Purkinje cell (primary cell): ENCODE results near the gene OR2C1. TPM values are rescaled to one million over a fixed set of nuclear protein-coding genes. Genes with fewer than 3 reads are reported as not detected.

ENCODE experiments used
- polyA plus RNA-seq: library from polyadenylated mRNA; unstranded; fragments of >200 nt; fragmentation: Nextera tagmentation; gene quantifications from 2 replicates; pipeline ENCODE4 v1.2.1, GENCODE V29; 2014

OR2C1 gene
- not detected in 2 replicates for polyA plus RNA-seq

DNA sequence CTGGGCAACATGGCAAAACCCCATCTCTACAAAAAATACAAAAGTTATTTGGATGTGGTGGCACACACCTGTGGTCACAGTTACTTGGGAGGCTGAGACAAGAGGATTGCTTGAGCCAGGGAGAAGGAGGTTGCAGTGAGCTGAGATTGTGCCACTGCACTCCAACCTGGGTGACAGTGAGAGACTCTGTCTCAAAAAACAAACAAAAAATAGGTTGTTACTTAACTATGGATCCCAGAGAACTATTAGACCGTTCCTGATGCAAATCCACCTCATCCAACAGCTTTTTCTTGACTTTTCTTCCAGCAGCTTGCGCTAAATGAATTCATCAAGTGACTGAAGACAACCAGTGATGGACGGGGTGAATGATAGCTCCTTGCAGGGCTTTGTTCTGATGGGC, at the start of gene OR2C1:
TSS of gene OR2C1 (plus strand) at position 301 of the 400 bp plus-strand sequence. CDS start at position 353, 52 bp downstream.

GRCh38 chr16:3400779-3401688, 45.3 kb downstream of the OR2C1 start, which contains the start of the genes ZNF174 and ZSCAN32:
Gene ZNF174 (plus strand): TSS chr16:3401215. CDS start chr16:3402005, 790 bp downstream.
Gene ZSCAN32 (minus strand): TSS chr16:3401004. CDS start chr16:3397557, 3,447 bp downstream.

Other genes with a start within 250 kb of the OR2C1 start
- gene ZNF205, start 243.3 kb upstream of the OR2C1 start, polyA plus RNA-seq: not detected in 2 replicates
- gene ZNF213, start 220.9 kb upstream of the OR2C1 start, polyA plus RNA-seq: 1.9 and 3.4 TPM in 2 replicates
- 0.27 TPM in 1 of 2 replicates, not detected in the other for gene OR1F1, start 167.7 kb upstream of the OR2C1 start, polyA plus RNA-seq
- gene ZNF200, start 120.7 kb upstream of the OR2C1 start, polyA plus RNA-seq: 3.0 and 4.7 TPM in 2 replicates
- gene MEFV, start 99.3 kb upstream of the OR2C1 start, polyA plus RNA-seq: not detected in 2 replicates
- 3.5 and 4.0 TPM in 2 replicates for gene ZNF263, start 72.4 kb upstream of the OR2C1 start, polyA plus RNA-seq
- gene TIGD7, start 50.5 kb upstream of the OR2C1 start, polyA plus RNA-seq: 4.2 and 4.3 TPM in 2 replicates
- 10.0 and 19.0 TPM in 2 replicates for gene ZNF75A, start 50.4 kb upstream of the OR2C1 start, polyA plus RNA-seq
- 5.8 and 6.4 TPM in 2 replicates for gene ZSCAN32, start 45.1 kb downstream of the OR2C1 start, polyA plus RNA-seq
- gene ZNF174, start 45.3 kb downstream of the OR2C1 start, polyA plus RNA-seq: 4.3 and 10.4 TPM in 2 replicates
- 1.2 and 3.0 TPM in 2 replicates for gene ZNF597, start 87.6 kb downstream of the OR2C1 start, polyA plus RNA-seq
- gene NAA60, start 87.8 kb downstream of the OR2C1 start, polyA plus RNA-seq: 90.2 and 142 TPM in 2 replicates
- gene C16orf90, start 139.6 kb downstream of the OR2C1 start, polyA plus RNA-seq: not detected in 2 replicates
- gene CLUAP1, start 145.1 kb downstream of the OR2C1 start, polyA plus RNA-seq: 115 and 122 TPM in 2 replicates
- gene NLRC3, start 221.5 kb downstream of the OR2C1 start, polyA plus RNA-seq: 0.73 and 0.89 TPM in 2 replicates